HG03135 (cell line): Measurements from ENCODE around the gene TRIM77.
"Not testable (repeated sequence)": the region's sequence is repeated elsewhere in the genome, so short reads cannot be mapped to it uniquely, and the experiment has no call there.

Experiments
- ATAC-seq: cut with Tn5 transposase; IDR thresholded peaks from one replicate; pipeline ENCODE4 v1.9.1; 2021; ENCODE audit warnings: mild to moderate bottlenecking, moderate library complexity; ENCODE audit not compliant: unreplicated experiment

Gene TRIM77, protein sequence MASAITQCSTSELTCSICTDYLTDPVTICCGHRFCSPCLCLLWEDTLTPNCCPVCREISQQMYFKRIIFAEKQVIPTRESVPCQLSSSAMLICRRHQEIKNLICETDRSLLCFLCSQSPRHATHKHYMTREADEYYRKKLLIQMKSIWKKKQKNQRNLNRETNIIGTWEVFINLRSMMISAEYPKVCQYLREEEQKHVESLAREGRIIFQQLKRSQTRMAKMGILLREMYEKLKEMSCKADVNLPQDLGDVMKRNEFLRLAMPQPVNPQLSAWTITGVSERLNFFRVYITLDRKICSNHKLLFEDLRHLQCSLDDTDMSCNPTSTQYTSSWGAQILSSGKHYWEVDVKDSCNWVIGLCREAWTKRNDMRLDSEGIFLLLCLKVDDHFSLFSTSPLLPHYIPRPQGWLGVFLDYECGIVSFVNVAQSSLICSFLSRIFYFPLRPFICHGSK

DNA sequence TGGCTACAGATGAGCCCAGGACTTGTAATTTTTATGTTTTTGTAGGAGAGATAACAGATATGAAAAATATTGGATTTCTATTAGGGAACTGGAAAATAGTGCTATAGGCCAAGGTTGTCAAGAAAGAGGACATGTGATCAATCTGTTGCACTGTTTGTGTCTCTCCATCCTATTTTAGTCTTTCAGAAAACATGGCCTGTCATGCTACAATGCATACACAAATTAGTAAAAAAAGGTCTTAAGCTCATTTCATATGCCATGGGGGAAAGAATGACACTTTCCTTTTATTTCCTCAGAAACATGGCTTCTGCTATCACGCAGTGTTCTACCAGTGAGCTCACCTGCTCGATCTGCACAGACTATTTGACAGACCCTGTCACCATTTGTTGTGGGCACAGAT, at the start of gene TRIM77:
Gene TRIM77, plus strand, starts transcription at position 301 of the 400 bp plus-strand sequence. Its CDS starts 0 bp downstream, at position 301.
- not testable (repeated sequence) for ATAC-seq

GRCh38 chr11:89667001-89667400, 43.1 kb upstream of the TRIM77 start:
- ATAC-seq, result no peak

GRCh38 chr11:89668158-89668557, 41.9 kb upstream of the TRIM77 start:
- ATAC-seq, result not testable (repeated sequence)

- not testable (repeated sequence) for ATAC-seq
Observed at GRCh38 chr11:89669586-89669985, 40.5 kb upstream of the TRIM77 start.

DNA sequence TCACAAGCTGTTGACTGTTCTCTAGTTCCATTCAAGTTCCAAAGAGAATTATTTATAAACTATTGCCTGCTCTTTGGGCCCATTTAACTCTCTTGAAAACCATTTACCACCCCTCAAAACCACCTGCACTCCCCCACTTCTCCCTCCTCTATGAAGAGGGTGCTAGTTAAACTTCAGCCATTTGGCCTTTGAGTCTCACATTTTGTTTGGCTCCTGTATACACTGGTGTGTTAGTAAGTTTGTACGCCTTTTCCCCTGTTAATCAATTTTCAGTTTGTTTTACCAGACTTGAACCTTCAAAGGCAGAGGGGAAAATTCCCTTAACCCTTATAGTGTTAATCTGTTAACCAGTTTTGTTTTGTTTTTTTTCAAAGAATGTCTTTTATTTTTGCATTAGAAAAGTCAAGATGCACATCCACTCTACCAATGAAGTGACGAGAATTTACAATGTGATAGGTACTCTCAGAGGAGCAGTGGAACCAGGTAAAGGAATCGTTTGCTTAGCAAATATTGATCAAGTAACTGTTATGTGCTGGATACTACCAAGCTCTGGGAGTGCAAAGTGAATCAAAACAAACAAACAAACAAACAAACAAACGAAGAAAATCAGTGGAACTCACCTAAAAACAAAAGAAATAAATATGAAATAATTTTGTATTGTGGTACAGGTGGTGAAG, 40.0 kb upstream of the TRIM77 start:
- not testable (repeated sequence) for ATAC-seq

GRCh38 chr11:89672547-89672946, 37.6 kb upstream of the TRIM77 start:
- not testable (repeated sequence) for ATAC-seq

- not testable (repeated sequence) for ATAC-seq
Observed at GRCh38 chr11:89673380-89673779, 36.7 kb upstream of the TRIM77 start.

DNA sequence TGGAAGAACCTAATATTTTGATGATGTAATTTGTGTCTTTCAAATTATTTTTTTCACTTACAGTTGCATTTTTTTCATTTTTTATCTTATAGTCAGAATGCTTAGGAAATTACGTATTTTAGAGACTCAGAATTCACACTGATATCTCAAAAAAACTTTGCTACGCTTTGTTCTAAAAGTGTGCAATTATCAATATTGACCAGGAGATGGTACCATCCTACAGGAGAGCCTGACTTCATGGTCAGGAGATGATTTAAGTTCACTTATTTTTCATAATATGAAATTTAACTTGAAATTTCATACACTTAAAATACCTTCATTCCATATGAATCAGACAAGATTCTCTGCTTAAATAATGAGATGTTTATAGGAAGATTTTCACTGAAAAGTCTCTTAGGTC, 34.7 kb upstream of the TRIM77 start:
- ATAC-seq, result not testable (repeated sequence)

DNA sequence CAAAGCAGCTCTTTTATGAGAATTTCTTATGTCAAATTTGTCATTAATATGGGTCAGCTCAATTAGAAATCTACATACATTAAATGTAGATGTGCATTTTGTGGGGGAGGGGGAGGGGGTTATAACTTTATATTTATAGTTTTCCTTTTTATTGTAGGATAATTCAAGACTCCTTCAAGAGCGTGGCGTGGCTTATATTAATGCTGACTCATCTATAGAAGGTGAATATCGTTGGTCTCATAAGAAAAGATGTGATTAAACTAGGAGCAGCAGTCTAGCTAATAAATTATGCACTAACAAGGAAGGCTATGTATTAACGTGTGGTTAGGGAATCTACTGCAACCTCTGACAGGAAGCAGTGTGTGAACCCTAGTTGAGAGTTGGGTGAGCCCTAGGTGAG, 34.2 kb upstream of the TRIM77 start:
- ATAC-seq, result not testable (repeated sequence)

- ATAC-seq, result not testable (repeated sequence)
Observed at GRCh38 chr11:89707080-89707479, 3.0 kb upstream of the TRIM77 start.

DNA sequence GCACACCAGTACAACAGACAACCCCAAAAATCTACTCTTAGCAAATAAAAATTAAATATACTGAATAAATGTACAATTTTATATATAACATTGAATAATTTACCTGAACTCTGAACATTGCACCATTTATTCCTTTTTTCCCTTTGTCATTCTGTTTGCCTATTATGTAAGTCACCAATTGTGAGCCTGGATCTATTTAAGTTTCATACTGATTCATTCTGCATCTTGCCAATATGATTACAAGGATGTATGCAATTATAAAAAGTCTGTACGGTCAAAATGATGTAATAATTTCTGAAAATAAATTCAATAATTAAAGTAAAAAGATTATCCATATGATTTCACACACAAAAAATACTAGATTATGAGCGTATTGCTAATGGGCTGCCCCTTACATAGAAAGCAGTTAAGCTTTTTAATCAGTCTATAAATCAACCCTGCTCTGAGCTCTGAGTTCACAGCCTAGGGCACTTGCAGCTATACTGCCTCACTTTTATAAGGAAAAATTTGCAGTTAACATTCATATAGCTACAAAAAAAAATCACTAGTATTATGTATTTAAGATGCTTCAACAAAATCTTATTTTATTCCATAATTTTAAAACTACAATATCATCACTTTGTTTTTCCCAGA, 14.9 kb downstream of the TRIM77 start:
- ATAC-seq, result not testable (repeated sequence)

GRCh38 chr11:89730215-89730614, 20.1 kb downstream of the TRIM77 start:
- not testable (repeated sequence) for ATAC-seq

DNA sequence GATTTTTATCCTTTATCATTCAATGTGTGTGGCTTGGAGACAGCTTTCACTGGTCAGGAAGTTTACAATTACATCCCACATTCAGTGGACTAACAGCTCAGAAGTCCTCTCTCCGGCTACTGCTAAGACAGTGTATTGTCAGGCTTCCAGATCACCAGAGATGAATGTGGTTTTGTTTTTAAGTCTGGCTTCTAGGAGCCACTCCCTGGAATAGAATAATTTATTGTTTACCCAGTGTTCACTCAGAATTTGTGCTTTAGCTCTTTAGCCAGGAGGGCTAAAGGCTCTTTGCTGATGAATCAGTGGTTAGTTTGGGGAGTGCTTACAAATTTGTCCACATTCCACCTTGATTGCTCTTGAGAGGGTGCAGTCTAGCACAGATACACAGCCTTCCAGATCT, 26.5 kb downstream of the TRIM77 start:
- ATAC-seq, result no peak

DNA sequence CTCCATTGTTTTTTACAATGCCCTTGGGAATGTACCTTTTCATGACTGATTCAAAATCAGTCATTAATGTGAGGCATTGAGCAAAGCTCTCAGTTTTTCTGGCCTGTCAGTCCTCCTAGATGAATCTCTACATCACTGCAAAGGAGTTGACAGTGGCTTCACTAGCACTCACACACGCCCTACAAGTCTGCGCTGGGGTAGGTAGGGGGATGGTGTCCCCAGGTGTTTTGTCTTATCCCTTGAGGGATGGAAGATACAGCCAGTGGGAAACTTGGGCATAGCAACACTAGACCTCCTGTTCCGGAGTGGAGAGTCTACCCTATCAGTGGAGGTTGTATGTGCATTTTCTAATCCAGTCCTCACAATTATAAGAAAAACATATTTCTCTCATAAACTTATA, 27.0 kb downstream of the TRIM77 start:
- ATAC-seq, result no peak

GRCh38 chr11:89741406-89741805, 31.3 kb downstream of the TRIM77 start:
- not testable (repeated sequence) for ATAC-seq

DNA sequence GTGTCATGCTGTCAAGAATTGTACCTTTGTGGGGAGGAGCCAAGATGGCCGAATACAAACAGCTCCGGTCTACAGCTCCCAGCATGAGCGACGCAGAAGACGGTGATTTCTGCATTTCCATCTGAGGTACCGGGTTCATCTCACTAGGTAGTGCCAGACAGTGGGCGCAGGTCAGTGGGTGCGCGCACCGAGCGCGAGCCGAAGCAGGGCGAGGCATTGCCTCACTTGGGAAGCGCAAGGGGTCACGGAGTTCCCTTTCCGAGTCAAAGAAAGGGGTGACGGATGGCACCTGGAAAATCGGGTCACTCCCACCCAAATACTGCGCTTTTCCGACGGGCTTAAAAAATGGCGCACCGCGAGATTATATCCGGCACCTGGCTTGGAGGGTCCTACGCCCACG, 34.1 kb downstream of the TRIM77 start:
- ATAC-seq, result not testable (repeated sequence)

DNA sequence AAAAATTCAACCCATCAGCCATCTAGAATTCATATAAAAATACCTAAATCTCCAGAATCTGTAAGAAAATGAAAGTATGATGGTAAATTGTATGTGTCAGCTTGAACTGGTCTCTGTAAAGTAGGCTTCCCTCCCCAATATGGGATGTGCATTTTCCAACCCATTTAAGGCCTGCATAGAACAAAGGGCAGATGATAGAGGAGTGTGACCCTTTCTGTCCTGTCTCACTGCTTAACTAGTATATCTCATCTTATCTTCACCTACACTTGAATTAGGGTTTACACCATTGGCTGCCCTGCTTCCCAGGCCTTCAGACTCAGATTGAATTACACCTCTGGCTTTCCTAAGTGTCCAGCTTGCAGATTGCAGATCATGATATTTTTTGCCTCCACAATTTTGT, 40.7 kb downstream of the TRIM77 start:
- not testable (repeated sequence) for ATAC-seq
